AG04450 (cell line): ENCODE data around the gene TBL3. TPM values are rescaled to one million over a fixed set of nuclear protein-coding genes. Genes with fewer than 3 reads are reported as not detected.

Experiments
- CTCF ChIA-PET: fragments of 300-600, 350-600 bp; formaldehyde crosslinking; extraction: SDS; loops from one replicate; lab custom pipeline; 2022; ENCODE audit warnings: antibody characterized with exemption, inconsistent platforms; lab: Charles Lee
- POLR2A ChIA-PET: fragments of 350-600 bp; formaldehyde crosslinking; extraction: SDS; loops from one replicate; lab custom pipeline; 2021; ENCODE audit warnings: antibody characterized with exemption, inconsistent platforms; lab: Yijun Ruan, JAX
- DNase-seq: peaks from one replicate; pipeline ENCODE4 v3.0.0-alpha.2; 2011; ENCODE audit warnings: low read depth, low spot score
- H3K27ac ChIP-seq: one replicate; pipeline ENCODE4 v1.5.1; 2012; ENCODE audit warnings: low read depth, low read length, control low read depth
- H3K27me3 ChIP-seq: one replicate; pipeline ENCODE4 v1.6.0; 2012; ENCODE audit warnings: low read length; ENCODE audit not compliant: control insufficient read depth, insufficient read depth
- H3K4me3 ChIP-seq: 2 replicates; pipeline ENCODE4 v1.5.1; 2011; ENCODE audit warnings: mild to moderate bottlenecking, low read depth, low read length, control low read depth
- H3K9me3 ChIP-seq: 2 replicates; pipeline ENCODE4 v1.5.1; 2012; ENCODE audit warnings: low read length; ENCODE audit not compliant: control insufficient read depth, insufficient read depth
- CTCF ChIP-seq: IDR thresholded peaks from 2 replicates; pipeline ENCODE4 v1.5.1; 2011; ENCODE audit warnings: low read depth, low read length, control low read depth, inconsistent platforms
- polyA plus RNA-seq: library from polyadenylated mRNA; depleted of rRNA; stranded (reverse); fragments of >200 nt; gene quantifications from 2 replicates; pipeline ENCODE4 v1.2.3, GENCODE V29; 2011

Gene TBL3
- polyA plus RNA-seq, 1 experiment = 13.7 TPM

GRCh38 chr16:1990351-1991134 lies 18.7 kb downstream of the TBL3 start:
- Histone ChIP-seq H3K27me3 (peaks cover 21% of the 10 kb centered on the region), H3K27ac (no peak overlapping the region), H3K4me3 (peak overlapping the region; percentile 32), H3K9me3 (peaks cover 12% of the 10 kb centered on the region; the same call in 1 of the 2 replicates)
- ChIA-PET POLR2A (interaction anchor here (3.2 kb wide), 1 partner anchor 26 kb away, joined by 10 read pairs; the partner anchor contains the start of gene RPS2), CTCF (interaction anchor here (4.0 kb wide), 1 partner anchor 14 kb away, joined by 16 read pairs; no protein-coding TSS in a partner anchor)
- no peak for TF ChIP-seq CTCF
- no peak for DNase-seq

GRCh38 chr16:1991135-1991551 lies 19.3 kb downstream of the TBL3 start:
- Histone ChIP-seq H3K9me3 (peaks cover 12% of the 10 kb centered on the region; the same call in 1 of the 2 replicates), H3K4me3 (no peak overlapping the region), H3K27me3 (peaks cover 21% of the 10 kb centered on the region), H3K27ac (no peak overlapping the region)
- CTCF ChIA-PET = interaction anchor here (4.0 kb wide), 1 partner anchor 13 kb away, joined by 16 read pairs; no protein-coding TSS in a partner anchor
- no peak for DNase-seq
- TF ChIP-seq CTCF = no peak
- POLR2A ChIA-PET = interaction anchor here (1.8 to 3.2 kb wide), 2 partner anchors 26 to 164 kb away, joined by 7 to 10 read pairs; partner anchors contain the start of genes RPS2 and TRAF7

GRCh38 chr16:1991588-1991947 lies 19.7 kb downstream of the TBL3 start:
- no peak overlapping the region for H3K27ac ChIP-seq
- ChIA-PET CTCF (interaction anchor here (4.0 kb wide), 1 partner anchor 13 kb away, joined by 16 read pairs; no protein-coding TSS in a partner anchor), POLR2A (interaction anchor here (1.8 to 3.2 kb wide), 2 partner anchors 27 to 164 kb away, joined by 7 to 10 read pairs; partner anchors contain the start of genes RPS2 and TRAF7)
- H3K27me3 ChIP-seq = peaks cover 21% of the 10 kb centered on the region
- H3K9me3 ChIP-seq = peaks cover 12% of the 10 kb centered on the region; the same call in 1 of the 2 replicates
- no peak for DNase-seq
- peak overlapping the region; percentile 48 for H3K4me3 ChIP-seq
- TF ChIP-seq CTCF = no peak

- Histone ChIP-seq H3K27me3 (peaks cover 21% of the 10 kb centered on the region), H3K4me3 (peak overlapping the region; percentile 48), H3K9me3 (peaks cover 12% of the 10 kb centered on the region; the same call in 1 of the 2 replicates), H3K27ac (no peak overlapping the region)
- peak; percentile 67 for DNase-seq
- CTCF ChIA-PET = interaction anchor here (4.0 kb wide), 1 partner anchor 12 kb away, joined by 16 read pairs; no protein-coding TSS in a partner anchor
- POLR2A ChIA-PET = interaction anchor here (1.8 to 3.2 kb wide), 2 partner anchors 27 to 163 kb away, joined by 7 to 10 read pairs; partner anchors contain the start of genes RPS2 and TRAF7
- no peak for TF ChIP-seq CTCF
These were observed 20.3 kb downstream of the TBL3 start for GRCh38 chr16:1991948-1992703.
